HG03439 (cell line): Measurements from ENCODE around the gene NFATC1.

Experiments used
- ATAC-seq: cut with Tn5 transposase; IDR thresholded peaks from one replicate; pipeline ENCODE4 v1.9.1; 2021; ENCODE audit warnings: mild to moderate bottlenecking, moderate library complexity; ENCODE audit not compliant: unreplicated experiment

Gene NFATC1

GRCh38 chr18:79438898-79439627 lies 43.3 kb downstream of the NFATC1 start:
- ATAC-seq: no peak

GRCh38 chr18:79439628-79440023 lies 43.9 kb downstream of the NFATC1 start:
- no peak for ATAC-seq

GRCh38 chr18:79440316-79441110 lies 44.8 kb downstream of the NFATC1 start:
- no peak for ATAC-seq

GRCh38 chr18:79441420-79441819 lies 45.7 kb downstream of the NFATC1 start:
- no peak for ATAC-seq

GRCh38 chr18:79442508-79443221 lies 46.9 kb downstream of the NFATC1 start:
- no peak for ATAC-seq

GRCh38 chr18:79445221-79445620 lies 49.5 kb downstream of the NFATC1 start:
- no peak for ATAC-seq

GRCh38 chr18:79445696-79446561 lies 50.2 kb downstream of the NFATC1 start:
- ATAC-seq: no peak

GRCh38 chr18:79446931-79447330 lies 51.2 kb downstream of the NFATC1 start:
- no peak for ATAC-seq

- ATAC-seq: no peak
Observed at GRCh38 chr18:79447703-79448367, 52.1 kb downstream of the NFATC1 start.

- ATAC-seq: no peak
Observed at GRCh38 chr18:79448621-79449020, 52.9 kb downstream of the NFATC1 start.

- no peak for ATAC-seq
Observed at GRCh38 chr18:79449551-79450288, 54.0 kb downstream of the NFATC1 start.

- no peak for ATAC-seq
Observed at GRCh38 chr18:79450289-79451080, 54.8 kb downstream of the NFATC1 start.

- ATAC-seq: no peak
Observed at GRCh38 chr18:79451237-79452125, 55.8 kb downstream of the NFATC1 start.

GRCh38 chr18:79452190-79452990 lies 56.7 kb downstream of the NFATC1 start:
- ATAC-seq: no peak

GRCh38 chr18:79452991-79453645 lies 57.4 kb downstream of the NFATC1 start:
- no peak for ATAC-seq
